ENCODE data around the gene CEACAM8.

GRCh38 chr19:42568006-42568405 lies 26.7 kb downstream of the CEACAM8 start:
- no peak for TF ChIP-seq SP1 (IDR thresholded peaks at IDR 0.05)
- no peak for TF ChIP-seq PKNOX1 (IDR thresholded peaks at IDR 0.05)
- no peak for TF ChIP-seq ELF4 (IDR thresholded peaks at IDR 0.05)
- no peak for TF ChIP-seq ZNF384 (IDR thresholded peaks at IDR 0.05)
- no peak for TF ChIP-seq SUZ12 (IDR thresholded peaks at IDR 0.05)
- TF ChIP-seq NFRKB (IDR thresholded peaks at IDR 0.05): no peak
- no peak for TF ChIP-seq BHLHE40 (IDR thresholded peaks at IDR 0.05; ENCODE audit: borderline replicate concordance)
- TF ChIP-seq ARNT (IDR thresholded peaks at IDR 0.05): no peak

Measured in HEK293T (cell line).